NB4 (cell line): ENCODE results near the gene NR6A1.

ENCODE experiments used
- DNase-seq: peaks from one replicate; pipeline ENCODE4 v3.0.0; 2010; ENCODE audit warnings: low read depth
- H3K4me3 ChIP-seq: one replicate; pipeline ENCODE4 v1.5.1; 2011; ENCODE audit warnings: mild to moderate bottlenecking, low read depth, low read length, moderate library complexity
- MYC ChIP-seq: IDR thresholded peaks from 2 replicates; pipeline ENCODE4 v1.6.1; 2011; ENCODE audit warnings: low read depth, low read length
- POLR2A ChIP-seq: IDR thresholded peaks from 2 replicates; pipeline ENCODE4 v1.6.1; 2011; ENCODE audit warnings: mild to moderate bottlenecking; ENCODE audit not compliant: insufficient read length; ENCODE audit errors: extremely low read depth
- TF ChIP-seq, protein P1 (sequence below): IDR thresholded peaks from 2 replicates; pipeline ENCODE4 v1.6.1; 2011; ENCODE audit warnings: low read depth, low read length
- TF ChIP-seq, protein P2 (sequence below): IDR thresholded peaks from one replicate; pipeline ENCODE4 v1.5.1; 2012; ENCODE audit warnings: low read depth, low read length

The NR6A1 gene

DNA sequence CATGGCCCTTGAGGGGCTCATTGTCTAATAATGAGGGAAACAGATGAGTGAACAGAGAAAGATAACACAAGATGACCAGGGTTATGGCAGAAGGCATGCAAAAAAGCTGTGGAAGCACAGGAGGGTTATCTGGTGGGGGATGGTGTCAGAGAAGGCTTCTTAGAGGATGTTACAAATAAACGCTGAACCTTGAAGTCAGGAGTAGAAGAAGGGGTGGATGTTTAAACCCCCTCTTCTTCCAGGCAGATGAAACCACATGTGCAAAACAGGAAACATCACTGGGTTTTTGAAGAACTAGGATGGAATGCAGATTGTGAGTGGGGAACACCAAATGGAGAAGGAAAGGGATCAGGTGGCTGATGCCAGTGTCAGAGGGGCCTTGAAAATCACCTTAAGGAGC, 222.1 kb downstream of the NR6A1 start:
- no peak for TF ChIP-seq POLR2A
- TF ChIP-seq, protein P1, sequence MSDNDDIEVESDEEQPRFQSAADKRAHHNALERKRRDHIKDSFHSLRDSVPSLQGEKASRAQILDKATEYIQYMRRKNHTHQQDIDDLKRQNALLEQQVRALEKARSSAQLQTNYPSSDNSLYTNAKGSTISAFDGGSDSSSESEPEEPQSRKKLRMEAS, result no peak
- TF ChIP-seq, protein P2, sequence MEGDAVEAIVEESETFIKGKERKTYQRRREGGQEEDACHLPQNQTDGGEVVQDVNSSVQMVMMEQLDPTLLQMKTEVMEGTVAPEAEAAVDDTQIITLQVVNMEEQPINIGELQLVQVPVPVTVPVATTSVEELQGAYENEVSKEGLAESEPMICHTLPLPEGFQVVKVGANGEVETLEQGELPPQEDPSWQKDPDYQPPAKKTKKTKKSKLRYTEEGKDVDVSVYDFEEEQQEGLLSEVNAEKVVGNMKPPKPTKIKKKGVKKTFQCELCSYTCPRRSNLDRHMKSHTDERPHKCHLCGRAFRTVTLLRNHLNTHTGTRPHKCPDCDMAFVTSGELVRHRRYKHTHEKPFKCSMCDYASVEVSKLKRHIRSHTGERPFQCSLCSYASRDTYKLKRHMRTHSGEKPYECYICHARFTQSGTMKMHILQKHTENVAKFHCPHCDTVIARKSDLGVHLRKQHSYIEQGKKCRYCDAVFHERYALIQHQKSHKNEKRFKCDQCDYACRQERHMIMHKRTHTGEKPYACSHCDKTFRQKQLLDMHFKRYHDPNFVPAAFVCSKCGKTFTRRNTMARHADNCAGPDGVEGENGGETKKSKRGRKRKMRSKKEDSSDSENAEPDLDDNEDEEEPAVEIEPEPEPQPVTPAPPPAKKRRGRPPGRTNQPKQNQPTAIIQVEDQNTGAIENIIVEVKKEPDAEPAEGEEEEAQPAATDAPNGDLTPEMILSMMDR, result no peak
- no peak for TF ChIP-seq MYC
- H3K4me3 ChIP-seq, result no peak overlapping the region
- no peak for DNase-seq

DNA sequence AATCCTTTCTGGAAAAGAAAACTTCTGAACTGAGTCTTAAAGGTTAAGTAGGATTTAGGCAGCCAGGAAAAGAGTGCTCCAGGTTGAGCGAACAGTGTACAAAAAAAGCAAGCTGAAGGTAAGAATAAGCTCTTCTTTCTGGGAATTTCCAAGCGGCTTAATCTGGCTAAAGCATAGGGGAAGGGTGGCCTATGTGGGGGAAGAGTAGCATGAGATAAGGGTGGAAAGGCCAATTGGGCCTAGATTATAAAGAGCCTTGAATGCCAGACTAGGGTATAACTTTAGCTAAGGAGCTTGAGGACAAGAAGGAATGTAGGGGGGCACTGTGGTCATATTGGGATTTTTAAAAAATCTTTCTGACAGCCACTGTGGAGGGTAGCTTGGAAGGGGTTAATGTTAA, 226.6 kb downstream of the NR6A1 start:
- no peak for DNase-seq
- no peak overlapping the region for H3K4me3 ChIP-seq
- no peak for TF ChIP-seq MYC
- TF ChIP-seq, protein P2, result no peak
- TF ChIP-seq POLR2A, result no peak
- TF ChIP-seq, protein P1, result no peak

DNA sequence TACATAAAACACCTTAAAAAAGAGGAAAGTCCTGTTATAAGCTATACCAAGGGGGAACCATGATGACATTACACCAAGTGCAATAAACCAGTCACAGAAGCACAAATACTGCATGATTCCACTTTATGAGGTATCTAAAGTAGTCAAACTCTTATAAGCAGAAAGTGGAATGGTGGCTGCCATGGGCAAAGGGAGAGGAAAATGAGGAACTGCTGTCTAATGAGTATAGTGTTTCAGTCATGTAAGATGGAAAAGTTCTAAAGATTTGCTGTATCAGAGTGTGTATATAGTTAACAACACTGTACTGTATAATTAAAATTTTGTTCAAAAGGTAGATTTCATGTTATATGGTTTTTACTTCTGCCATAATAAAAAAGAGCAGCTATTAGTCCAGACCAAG, 229.3 kb downstream of the NR6A1 start:
- no peak overlapping the region for H3K4me3 ChIP-seq
- TF ChIP-seq, protein P1, result no peak
- TF ChIP-seq MYC (no peak), POLR2A (no peak)
- TF ChIP-seq, protein P2, result no peak
- DNase-seq, result no peak

DNA sequence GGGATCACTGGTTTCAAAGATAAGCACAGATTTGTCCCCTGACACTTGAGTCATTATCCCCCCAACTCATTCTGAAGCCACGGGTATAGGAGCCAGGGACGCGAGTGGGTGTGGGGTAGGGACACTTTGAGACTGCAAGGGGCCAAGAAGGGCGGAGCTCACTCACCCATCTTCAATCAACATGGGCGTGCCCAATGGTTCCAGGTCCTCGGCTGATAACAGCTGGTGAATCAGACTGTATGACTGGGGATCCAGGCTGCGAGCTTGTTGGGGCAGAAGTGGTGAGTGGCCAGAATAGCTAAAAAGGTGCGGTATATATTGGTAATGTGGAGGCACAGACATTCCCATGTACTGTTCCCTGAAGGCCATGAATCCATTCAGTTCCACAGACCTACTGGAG, 233.2 kb downstream of the NR6A1 start:
- DNase-seq, result no peak
- no peak overlapping the region for H3K4me3 ChIP-seq
- TF ChIP-seq MYC (no peak), POLR2A (no peak)
- TF ChIP-seq, protein P1, result no peak
- TF ChIP-seq, protein P2, result no peak

DNA sequence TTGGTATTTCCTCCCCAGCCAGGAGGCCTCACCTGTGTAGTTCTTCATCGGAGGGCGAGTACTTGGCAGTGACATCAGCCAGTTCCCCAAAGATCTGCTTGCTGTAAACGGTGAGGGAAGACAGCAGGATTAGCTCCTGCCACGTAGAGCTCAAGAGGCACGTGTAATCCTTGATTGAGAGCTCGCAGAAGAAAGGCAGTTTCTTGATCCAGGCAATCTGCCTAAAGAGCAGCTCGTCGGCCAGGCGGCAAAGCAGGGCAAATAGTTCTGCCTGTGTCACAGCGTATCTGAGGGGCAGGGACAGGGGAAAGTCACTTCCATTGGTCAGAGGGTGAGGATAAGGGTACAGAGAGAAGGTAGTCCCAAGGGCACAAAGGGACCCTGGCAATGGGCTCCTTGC, 235.3 kb downstream of the NR6A1 start:
- TF ChIP-seq, protein P2, result no peak
- TF ChIP-seq POLR2A, result no peak
- no peak for DNase-seq

DNA sequence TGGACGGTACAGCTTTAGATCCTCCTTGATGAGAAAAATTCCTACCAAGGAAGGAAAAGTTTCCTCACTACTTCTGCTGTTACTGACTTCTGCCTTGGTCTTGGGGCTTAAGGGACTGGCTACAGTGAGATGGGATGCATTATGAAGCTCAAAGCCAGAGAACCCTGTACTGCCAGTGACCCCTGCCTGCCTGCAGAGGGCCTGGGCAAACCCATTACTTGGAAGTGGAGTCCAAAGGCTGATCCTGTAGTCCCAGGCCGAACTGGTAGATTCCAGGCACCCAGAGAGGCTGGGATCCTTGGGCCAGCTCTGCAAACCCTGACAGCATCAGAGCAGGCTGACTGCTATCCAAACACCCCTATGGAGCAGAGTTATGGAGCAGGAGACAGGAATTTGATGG, 238.2 kb downstream of the NR6A1 start:
- TF ChIP-seq, protein P2, result no peak
- TF ChIP-seq MYC, result no peak
- TF ChIP-seq, protein P1, result no peak
- TF ChIP-seq POLR2A, result no peak
- DNase-seq, result no peak
- no peak overlapping the region for H3K4me3 ChIP-seq

More for the DNA sequence above, 235.3 kb downstream of the NR6A1 start:
- no peak overlapping the region for H3K4me3 ChIP-seq
